Prostate gland (tissue), 2 donors: ENCODE data around the gene IWS1. TPM values are rescaled to one million over a fixed set of nuclear protein-coding genes. Genes with fewer than 3 reads are reported as not detected.

Experiments
- DNase-seq: peaks from one replicate; pipeline ENCODE4 v3.0.0-alpha.2; 2019; ENCODE audit warnings: low spot score
- H3K27ac ChIP-seq, 2 donors: fragments of 200-600 bp; sonication (generic); 2 replicates each; pipeline ENCODE4 v1.5.1; 2017 to 2019
- H3K27me3 ChIP-seq: fragments of 200-600 bp; sonication (generic); replicated peaks from 2 replicates; pipeline ENCODE4 v1.5.1; 2019; ENCODE audit not compliant: insufficient read depth
- H3K36me3 ChIP-seq, 2 donors: fragments of 200-600 bp; sonication (generic); 1 replicate in 1 of 2; 2 replicates in 1 of 2; pipeline versions ENCODE4 v1.5.1 to v1.8.1; 2017 to 2019
- H3K4me1 ChIP-seq: fragments of 200-600 bp; sonication (generic); replicated peaks from 2 replicates; pipeline ENCODE4 v1.5.1; 2019
- H3K4me3 ChIP-seq, 2 donors: fragments of 200-600 bp; sonication (generic); 2 replicates each; pipeline ENCODE4 v1.5.1; 2017 to 2019
- H3K9me3 ChIP-seq: fragments of 200-600 bp; sonication (generic); 2 replicates; pipeline ENCODE4 v1.5.1; 2017
- POLR2A ChIP-seq: fragments of 450-650 bp; IDR thresholded peaks from one replicate; pipeline ENCODE4 v1.6.1; 2016; ENCODE audit warnings: antibody characterized with exemption, mild to moderate bottlenecking
- POLR2AphosphoS5 ChIP-seq: sonication (generic); formaldehyde crosslinking; IDR thresholded peaks from one replicate; pipeline ENCODE4 v1.6.1; 2017; ENCODE audit warnings: antibody characterized with exemption
- WGBS: methylation state at CpG from one replicate; pipeline ENCODE4 v1.1.5; 2018; 5-methylcytosine and 5-hydroxymethylcytosine counted together
- intact Hi-C: fragments of 100-400 bp; cut with DNase I; formaldehyde crosslinking; loops from one replicate; pipeline ENCODE4 v1.14.2; 2022
- total RNA-seq, 2 donors: library from RNA; depleted of rRNA; stranded (reverse); fragments of >200 nt; gene quantifications; one replicate each; pipeline ENCODE4 v1.1.0, GENCODE V29; 2016
- TF ChIP-seq, protein P1 (sequence below), 4 experiments: fragments of 200-600 bp in 2 of 4; fragments of 450-650 bp in 2 of 4; sonication (generic) in 2 of 4; IDR thresholded peaks; 1 replicate in 3 of 4; 2 replicates in 1 of 4; pipeline ENCODE4 v1.5.1; 2016 to 2019; ENCODE audit warnings: antibody characterized with exemption in 4 of 4, mild to moderate bottlenecking in 2 of 4, moderate library complexity in 2 of 4

The IWS1 gene
- total RNA-seq, 2 donors from 2014 or later, result 36.6 to 42.3 TPM

DNA sequence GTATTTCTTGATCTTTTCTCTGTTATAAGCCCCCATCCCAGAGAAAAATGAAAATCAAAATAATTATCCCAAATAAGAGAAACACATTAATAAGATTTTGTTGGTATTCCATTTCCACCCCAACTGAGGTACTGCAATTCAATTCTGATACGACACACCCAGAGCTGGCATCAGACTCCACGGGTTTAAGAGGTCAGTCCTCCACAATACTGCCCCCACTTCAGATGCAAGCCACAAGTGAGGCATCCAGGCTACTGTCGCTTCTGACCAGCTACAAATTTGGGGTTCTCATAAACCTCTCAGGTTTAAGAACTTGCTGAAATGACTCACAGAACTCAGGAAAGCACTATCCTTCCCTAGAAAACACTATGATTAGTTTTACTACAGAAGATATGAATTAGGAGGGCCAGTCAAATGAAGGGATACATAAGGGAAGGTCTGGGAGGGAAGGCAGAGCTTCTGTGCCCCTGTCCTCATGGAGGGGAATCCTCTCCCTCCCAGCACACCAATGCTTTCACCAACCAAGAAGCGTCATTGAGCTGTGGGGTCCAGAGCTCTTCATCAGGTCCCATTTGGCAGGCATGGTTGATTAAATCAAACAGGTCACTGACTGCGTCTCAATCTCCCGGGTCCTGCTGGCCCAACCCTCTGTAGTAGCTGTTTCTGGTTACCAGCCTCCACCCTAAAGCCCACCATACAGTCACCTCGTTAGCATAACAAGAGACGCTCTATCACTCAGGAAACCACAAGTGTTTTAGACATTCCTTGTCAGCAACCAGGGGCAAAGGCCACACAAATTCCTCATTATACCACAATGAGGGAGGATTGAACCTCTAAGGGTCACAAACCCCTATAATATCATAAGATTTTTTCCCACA, 46.2 kb downstream of the IWS1 start:
- Histone ChIP-seq H3K9me3 (no peaks in the 10 kb centered on the region), H3K36me3 (peaks cover 0 to under 1% of the 10 kb centered on the region in 2 donors), H3K27ac (no peak overlapping the region), H3K4me1 (no peaks in the 10 kb centered on the region), H3K4me3 (no peak overlapping the region), H3K27me3 (no peaks in the 10 kb centered on the region)
- 59% methylated on average over 8 of the region's 8 CpGs for WGBS
- TF ChIP-seq POLR2AphosphoS5, result no peak
- no peak for TF ChIP-seq POLR2A
- TF ChIP-seq, protein P1, sequence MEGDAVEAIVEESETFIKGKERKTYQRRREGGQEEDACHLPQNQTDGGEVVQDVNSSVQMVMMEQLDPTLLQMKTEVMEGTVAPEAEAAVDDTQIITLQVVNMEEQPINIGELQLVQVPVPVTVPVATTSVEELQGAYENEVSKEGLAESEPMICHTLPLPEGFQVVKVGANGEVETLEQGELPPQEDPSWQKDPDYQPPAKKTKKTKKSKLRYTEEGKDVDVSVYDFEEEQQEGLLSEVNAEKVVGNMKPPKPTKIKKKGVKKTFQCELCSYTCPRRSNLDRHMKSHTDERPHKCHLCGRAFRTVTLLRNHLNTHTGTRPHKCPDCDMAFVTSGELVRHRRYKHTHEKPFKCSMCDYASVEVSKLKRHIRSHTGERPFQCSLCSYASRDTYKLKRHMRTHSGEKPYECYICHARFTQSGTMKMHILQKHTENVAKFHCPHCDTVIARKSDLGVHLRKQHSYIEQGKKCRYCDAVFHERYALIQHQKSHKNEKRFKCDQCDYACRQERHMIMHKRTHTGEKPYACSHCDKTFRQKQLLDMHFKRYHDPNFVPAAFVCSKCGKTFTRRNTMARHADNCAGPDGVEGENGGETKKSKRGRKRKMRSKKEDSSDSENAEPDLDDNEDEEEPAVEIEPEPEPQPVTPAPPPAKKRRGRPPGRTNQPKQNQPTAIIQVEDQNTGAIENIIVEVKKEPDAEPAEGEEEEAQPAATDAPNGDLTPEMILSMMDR (IDR thresholded peaks at IDR 0.05), result no peak
- intact Hi-C loops, result loop anchor here (5.0 kb wide), 1 partner anchor 158 kb away; no protein-coding TSS in a partner anchor
- no peak for DNase-seq

DNA sequence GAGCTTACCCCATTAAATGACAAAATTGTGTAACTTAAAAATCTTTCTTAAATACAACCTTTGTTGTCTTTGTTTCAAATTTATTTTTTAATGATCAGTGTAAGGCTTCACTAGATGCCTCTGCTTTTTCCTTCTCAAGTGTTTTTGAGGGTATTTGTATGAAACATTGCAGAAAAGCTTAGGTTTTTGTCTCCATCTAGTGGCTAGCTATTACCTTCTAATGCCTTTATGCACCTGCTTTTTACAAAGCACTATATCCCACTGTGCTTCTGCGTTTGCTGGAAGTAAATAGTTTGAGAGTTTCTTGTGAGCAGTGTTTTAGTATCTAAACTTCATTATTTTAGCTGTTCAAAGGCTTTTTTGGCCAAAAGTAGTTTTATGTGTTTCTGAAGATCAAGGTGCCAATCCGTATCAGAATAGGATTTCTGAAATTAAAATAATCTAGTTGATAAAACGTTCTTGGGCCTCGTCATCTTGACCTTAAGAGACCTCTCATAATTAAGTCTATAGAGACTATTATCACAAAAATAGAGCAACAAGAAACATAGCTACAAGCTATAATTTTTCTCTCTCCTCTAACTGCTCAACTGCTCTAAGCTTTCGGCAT, 47.0 kb downstream of the IWS1 start:
- Histone ChIP-seq H3K4me1 (no peaks in the 10 kb centered on the region), H3K27me3 (no peaks in the 10 kb centered on the region), H3K27ac (no peak overlapping the region), H3K4me3 (no peak overlapping the region), H3K9me3 (no peaks in the 10 kb centered on the region), H3K36me3 (no peaks in the 10 kb centered on the region)
- no peak for DNase-seq
- intact Hi-C loops, result no loop called here
- 64% methylated on average over 5 of the region's 5 CpGs for WGBS
- TF ChIP-seq, protein P1 (IDR thresholded peaks at IDR 0.05), result peak in 3 of 4 experiments; percentile 48 to 74 (median 56)
- no peak for TF ChIP-seq POLR2A

DNA sequence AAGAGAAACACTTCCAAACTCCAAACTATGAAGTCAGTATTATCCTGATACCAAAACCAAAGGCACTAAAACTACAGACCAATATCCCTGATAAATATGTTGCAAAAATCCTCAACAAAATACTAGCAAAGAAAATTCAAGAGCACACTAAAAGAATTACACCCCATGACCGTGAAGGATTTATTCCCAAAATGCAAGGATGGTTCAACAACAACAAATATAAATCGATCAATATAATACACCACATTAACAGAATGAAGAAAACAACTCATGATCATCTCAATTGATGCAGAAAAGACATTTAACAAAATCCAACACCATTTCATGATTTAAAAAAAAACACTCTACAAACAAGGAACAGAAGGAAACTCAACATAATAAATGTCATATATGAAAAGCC, 50.5 kb downstream of the IWS1 start:
- H3K9me3 ChIP-seq, result no peaks in the 10 kb centered on the region
- 97% methylated on average over 2 of the region's 2 CpGs for WGBS
- DNase-seq, result no peak
- no peak overlapping the region for H3K4me3 ChIP-seq
- intact Hi-C loops, result no loop called here
- TF ChIP-seq, protein P1 (IDR thresholded peaks at IDR 0.05), result no peak
- TF ChIP-seq POLR2A (no peak), POLR2AphosphoS5 (no peak)
- no peaks in the 10 kb centered on the region for H3K27me3 ChIP-seq
- H3K27ac ChIP-seq, result no peak overlapping the region
- no peaks in the 10 kb centered on the region for H3K4me1 ChIP-seq
- H3K36me3 ChIP-seq, result no peaks in the 10 kb centered on the region

DNA sequence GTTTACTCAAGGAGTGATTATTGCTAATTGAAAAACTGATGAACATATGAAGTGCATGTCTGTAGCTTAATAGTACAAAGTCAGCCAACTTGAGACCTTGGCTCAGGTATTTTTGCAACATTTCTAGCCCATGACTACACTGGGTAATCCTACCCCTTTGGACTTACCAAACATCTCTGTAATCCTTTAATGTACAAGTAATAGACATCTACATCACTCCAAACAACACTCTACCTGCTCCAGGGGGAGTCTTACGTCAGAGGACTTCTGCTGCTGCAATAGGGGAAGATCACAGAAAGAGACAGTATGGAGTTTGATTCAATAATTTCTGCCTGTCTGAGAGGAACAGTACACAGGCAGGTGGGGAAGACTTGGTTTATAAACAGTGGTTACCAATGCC, 54.0 kb downstream of the IWS1 start:
- Histone ChIP-seq H3K36me3 (no peaks in the 10 kb centered on the region), H3K27ac (no peak overlapping the region), H3K4me3 (no peak overlapping the region), H3K27me3 (no peaks in the 10 kb centered on the region), H3K4me1 (no peaks in the 10 kb centered on the region), H3K9me3 (no peaks in the 10 kb centered on the region)
- TF ChIP-seq POLR2A (no peak), POLR2AphosphoS5 (no peak)
- TF ChIP-seq, protein P1 (IDR thresholded peaks at IDR 0.05), result no peak
- intact Hi-C loops, result no loop called here
- no peak for DNase-seq
- WGBS, result 100% methylated on average over 1 of the region's 1 CpG
